Glutamatergic neuron (in vitro differentiated cells): ENCODE measurements around the gene CFAP206. TPM values are rescaled to one million over a fixed set of nuclear protein-coding genes. Genes with fewer than 3 reads are reported as not detected.

ENCODE experiments used
- DNase-seq: peaks from one replicate; pipeline ENCODE4 v3.0.0; 2022
- H3K27ac Mint-ChIP-seq: one replicate; pipeline ENCODE4 v1.8.0; 2020; ENCODE audit warnings: mild to moderate bottlenecking, mixed read lengths, inconsistent platforms; ENCODE audit not compliant: unreplicated experiment
- H3K27me3 Mint-ChIP-seq: one replicate; pipeline ENCODE4 v1.8.0; 2020; ENCODE audit warnings: mild to moderate bottlenecking, moderate library complexity, mixed read lengths, inconsistent platforms; ENCODE audit not compliant: unreplicated experiment
- H3K36me3 Mint-ChIP-seq: one replicate; pipeline ENCODE4 v1.8.0; 2020; ENCODE audit warnings: mild to moderate bottlenecking, mixed read lengths, inconsistent platforms; ENCODE audit not compliant: unreplicated experiment
- H3K4me1 Mint-ChIP-seq: one replicate; pipeline ENCODE4 v1.8.0; 2020; ENCODE audit warnings: mild to moderate bottlenecking, low read depth, mixed read lengths, inconsistent platforms; ENCODE audit not compliant: unreplicated experiment
- H3K4me3 Mint-ChIP-seq: one replicate; pipeline ENCODE4 v1.8.0; 2020; ENCODE audit warnings: mild to moderate bottlenecking, mixed read lengths, inconsistent platforms; ENCODE audit not compliant: unreplicated experiment
- H3K9me3 Mint-ChIP-seq: one replicate; pipeline ENCODE4 v1.8.0; 2020; ENCODE audit warnings: mild to moderate bottlenecking, moderate library complexity, mixed read lengths, inconsistent platforms; ENCODE audit not compliant: unreplicated experiment
- total RNA-seq: library from RNA; stranded (reverse); fragmentation: NEBNext Ultra II Directional; extraction: Animal tissue kit (Norgen Biotek cat#: 25700); gene quantifications from one replicate; pipeline ENCODE4 v1.2.1, GENCODE V29; 2021; ENCODE audit not compliant: unreplicated experiment
- TF ChIP-seq, protein P1 (sequence below): fragments of 200-600 bp; sonication (generic); IDR thresholded peaks from one replicate; pipeline ENCODE4 v1.5.0; 2021; ENCODE audit not compliant: partially characterized antibody, unreplicated experiment

CFAP206 gene
- total RNA-seq, 1 donor from 2014 or later, result 1.9 TPM

DNA sequence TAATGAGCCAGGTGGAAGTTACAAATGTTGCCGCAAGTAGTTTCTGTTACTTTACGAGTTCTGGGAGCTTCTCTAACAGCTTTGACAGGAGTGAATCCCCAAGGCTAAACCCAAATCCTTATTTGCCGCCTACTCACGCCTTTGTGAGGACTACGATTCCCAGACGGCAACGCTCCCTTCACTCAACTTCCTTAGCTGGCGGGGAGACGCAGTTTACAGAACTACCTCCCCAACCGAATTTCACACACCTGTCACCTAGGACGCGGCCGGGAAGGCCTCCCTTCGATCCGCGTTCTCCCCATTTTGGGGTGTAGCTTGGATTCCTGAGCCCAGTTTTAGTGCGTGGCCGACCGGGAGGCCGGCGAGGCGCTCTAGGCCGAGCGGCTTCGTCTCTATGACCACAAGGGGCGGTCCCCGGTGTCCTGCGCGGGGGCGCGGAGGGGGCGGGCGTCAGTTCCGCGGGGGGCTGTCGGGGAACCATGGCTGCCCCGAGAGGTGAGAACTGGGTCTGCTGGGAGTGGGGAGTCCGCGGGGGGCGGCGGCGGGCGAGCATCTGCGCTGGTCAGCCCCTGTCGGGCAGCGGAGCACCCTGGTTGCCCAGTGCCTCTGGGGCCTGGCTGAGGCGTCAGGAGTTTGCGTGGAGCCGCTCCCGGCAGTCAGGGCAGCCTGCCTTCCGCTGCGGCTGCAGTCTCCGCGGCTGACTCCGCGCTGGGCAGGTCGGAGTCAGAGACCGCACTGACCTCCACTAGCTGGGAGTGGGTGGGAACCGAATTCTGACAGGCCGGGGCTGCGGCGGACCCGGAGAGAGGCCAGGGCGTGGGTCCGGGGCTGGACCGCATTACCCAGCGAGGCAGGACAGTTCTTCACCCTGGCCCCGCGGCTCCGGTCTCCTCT, 65.0 kb downstream of the CFAP206 start, which contains the start of gene SLC35A1:
SLC35A1 (plus strand) TSS at position 450 of the 894 bp plus-strand sequence; CDS start at position 480, 30 bp downstream.
- peaks cover 11% of the 10 kb centered on the region for H3K9me3 Mint-ChIP-seq
- DNase-seq, result peak; percentile 85
- peak within 1 kb of the TSS; percentile 99 for H3K4me3 Mint-ChIP-seq
- peak within 1 kb of the TSS; percentile 96 for H3K27ac Mint-ChIP-seq
- peaks cover 3% of the 10 kb centered on the region for H3K27me3 Mint-ChIP-seq
- H3K36me3 Mint-ChIP-seq, result peaks cover under 1% of the 10 kb centered on the region
- TF ChIP-seq, protein P1, sequence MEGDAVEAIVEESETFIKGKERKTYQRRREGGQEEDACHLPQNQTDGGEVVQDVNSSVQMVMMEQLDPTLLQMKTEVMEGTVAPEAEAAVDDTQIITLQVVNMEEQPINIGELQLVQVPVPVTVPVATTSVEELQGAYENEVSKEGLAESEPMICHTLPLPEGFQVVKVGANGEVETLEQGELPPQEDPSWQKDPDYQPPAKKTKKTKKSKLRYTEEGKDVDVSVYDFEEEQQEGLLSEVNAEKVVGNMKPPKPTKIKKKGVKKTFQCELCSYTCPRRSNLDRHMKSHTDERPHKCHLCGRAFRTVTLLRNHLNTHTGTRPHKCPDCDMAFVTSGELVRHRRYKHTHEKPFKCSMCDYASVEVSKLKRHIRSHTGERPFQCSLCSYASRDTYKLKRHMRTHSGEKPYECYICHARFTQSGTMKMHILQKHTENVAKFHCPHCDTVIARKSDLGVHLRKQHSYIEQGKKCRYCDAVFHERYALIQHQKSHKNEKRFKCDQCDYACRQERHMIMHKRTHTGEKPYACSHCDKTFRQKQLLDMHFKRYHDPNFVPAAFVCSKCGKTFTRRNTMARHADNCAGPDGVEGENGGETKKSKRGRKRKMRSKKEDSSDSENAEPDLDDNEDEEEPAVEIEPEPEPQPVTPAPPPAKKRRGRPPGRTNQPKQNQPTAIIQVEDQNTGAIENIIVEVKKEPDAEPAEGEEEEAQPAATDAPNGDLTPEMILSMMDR, result peak; percentile 51
- peaks cover 5% of the 10 kb centered on the region for H3K4me1 Mint-ChIP-seq

DNA sequence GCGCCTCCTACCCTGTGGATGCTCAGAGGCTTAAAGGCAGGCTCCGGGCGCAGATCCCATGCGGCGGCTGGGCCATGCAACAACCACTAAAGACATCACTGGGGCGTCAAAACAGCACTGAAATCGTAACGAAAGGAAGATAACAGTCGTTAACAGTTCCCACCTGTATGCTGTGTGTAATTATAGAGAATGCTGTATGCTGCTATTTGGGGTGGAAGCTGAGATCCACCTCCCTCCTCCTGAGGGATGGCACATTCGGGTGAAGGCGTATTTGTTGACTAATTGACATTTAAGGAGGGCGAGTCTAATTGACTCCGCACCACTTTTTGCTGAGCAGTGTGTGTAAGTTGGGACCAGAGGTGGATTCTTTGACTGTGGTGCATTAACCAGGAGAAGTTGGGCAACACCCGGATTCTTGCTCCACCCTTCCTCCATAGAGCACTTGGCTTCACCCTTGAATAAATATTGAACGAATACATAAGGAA, 65.7 kb downstream of the CFAP206 start:
- Mint-ChIP-seq H3K9me3 (peaks cover 11% of the 10 kb centered on the region), H3K36me3 (peaks cover 7% of the 10 kb centered on the region), H3K4me3 (peak overlapping the region; percentile 99), H3K27me3 (peaks cover 3% of the 10 kb centered on the region), H3K27ac (peak overlapping the region; percentile 84), H3K4me1 (peaks cover 5% of the 10 kb centered on the region)
- TF ChIP-seq, protein P1, result no peak
- no peak for DNase-seq

- H3K27me3 Mint-ChIP-seq, result no peaks in the 10 kb centered on the region
- TF ChIP-seq, protein P1, result no peak
- peaks cover 34% of the 10 kb centered on the region for H3K36me3 Mint-ChIP-seq
- peaks cover 4% of the 10 kb centered on the region for H3K4me1 Mint-ChIP-seq
- H3K27ac Mint-ChIP-seq, result no peak overlapping the region
- DNase-seq, result no peak
- no peak overlapping the region for H3K4me3 Mint-ChIP-seq
- peaks cover 3% of the 10 kb centered on the region for H3K9me3 Mint-ChIP-seq
Observed at GRCh38 chr6:87481931-87482330, 74.2 kb downstream of the CFAP206 start.

GRCh38 chr6:87482366-87482765, 74.6 kb downstream of the CFAP206 start:
- no peak for DNase-seq
- Mint-ChIP-seq H3K4me1 (peaks cover 4% of the 10 kb centered on the region), H3K4me3 (no peak overlapping the region), H3K36me3 (peaks cover 34% of the 10 kb centered on the region), H3K27me3 (no peaks in the 10 kb centered on the region), H3K9me3 (peaks cover 3% of the 10 kb centered on the region), H3K27ac (no peak overlapping the region)
- TF ChIP-seq, protein P1, result no peak

- Mint-ChIP-seq H3K4me1 (peaks cover 4% of the 10 kb centered on the region), H3K36me3 (peaks cover 22% of the 10 kb centered on the region), H3K4me3 (no peak overlapping the region), H3K27me3 (no peaks in the 10 kb centered on the region), H3K27ac (no peak overlapping the region), H3K9me3 (peaks cover 2% of the 10 kb centered on the region)
- TF ChIP-seq, protein P1, result no peak
- peak; percentile 21 for DNase-seq
Observed at GRCh38 chr6:87483929-87484328, 76.2 kb downstream of the CFAP206 start.
